ENCODE results near the gene RPS2.

RPS2 gene

GRCh38 chr16:1945559-1946391, 18.9 kb downstream of the RPS2 start:
- Histone ChIP-seq H3K79me2 (ENCODE audit: low read length) (peaks cover 19% of the 10 kb centered on the region), H4K20me1 (ENCODE audit: insufficient read depth, low read length) (peaks cover 9% of the 10 kb centered on the region), H3K27me3 (ENCODE audit: low read depth, low read length) (no peaks in the 10 kb centered on the region), H3K4me1 (ENCODE audit: low read length) (peaks cover 21% of the 10 kb centered on the region), H3K9me3 (ENCODE audit: insufficient read depth, low read length) (no peaks in the 10 kb centered on the region), H2AFZ (ENCODE audit: low read depth, low read length) (no peak overlapping the region), H3K9ac (ENCODE audit: low read length) (no peak overlapping the region), H3K27ac (ENCODE audit: low read length) (no peak overlapping the region), H3K4me3 (ENCODE audit: low read length) (no peak overlapping the region), H3K36me3 (replicated peaks; ENCODE audit: low read depth, low read length) (peaks cover 5% of the 10 kb centered on the region), H3K4me2 (ENCODE audit: low read length) (no peak overlapping the region)
- TF ChIP-seq CTCF (IDR thresholded peaks at IDR 0.05; ENCODE audit: low read depth, low read length): no peak
- TF ChIP-seq EZH2phosphoT487 (IDR thresholded peaks at IDR 0.05; ENCODE audit: low read depth): no peak

- H4K20me1 ChIP-seq (ENCODE audit: insufficient read depth, low read length): peaks cover 15% of the 10 kb centered on the region
- H3K9ac ChIP-seq (ENCODE audit: low read length): no peak overlapping the region
- no peaks in the 10 kb centered on the region for H3K9me3 ChIP-seq (ENCODE audit: insufficient read depth, low read length)
- H3K27me3 ChIP-seq (ENCODE audit: low read depth, low read length): no peaks in the 10 kb centered on the region
- H3K79me2 ChIP-seq (ENCODE audit: low read length): peaks cover 19% of the 10 kb centered on the region
- peaks cover 27% of the 10 kb centered on the region for H3K4me1 ChIP-seq (ENCODE audit: low read length)
- H3K4me2 ChIP-seq (ENCODE audit: low read length): no peak overlapping the region
- H2AFZ ChIP-seq (ENCODE audit: low read depth, low read length): no peak overlapping the region
- H3K36me3 ChIP-seq (replicated peaks; ENCODE audit: low read depth, low read length): peaks cover 10% of the 10 kb centered on the region
- no peak for TF ChIP-seq CTCF (IDR thresholded peaks at IDR 0.05; ENCODE audit: low read depth, low read length)
- no peak for TF ChIP-seq EZH2phosphoT487 (IDR thresholded peaks at IDR 0.05; ENCODE audit: low read depth)
- H3K27ac ChIP-seq (ENCODE audit: low read length): no peak overlapping the region
- H3K4me3 ChIP-seq (ENCODE audit: low read length): no peak overlapping the region
Observed at GRCh38 chr16:1944612-1945199, 19.9 kb downstream of the RPS2 start.

- TF ChIP-seq CTCF (IDR thresholded peaks at IDR 0.05; ENCODE audit: low read depth, low read length) (no peak), EZH2phosphoT487 (IDR thresholded peaks at IDR 0.05; ENCODE audit: low read depth) (no peak)
- Histone ChIP-seq H4K20me1 (ENCODE audit: insufficient read depth, low read length) (peaks cover 15% of the 10 kb centered on the region), H2AFZ (ENCODE audit: low read depth, low read length) (peak within 1 kb of the TSS; percentile 55; the same call in 1 of the 2 replicates), H3K36me3 (replicated peaks; ENCODE audit: low read depth, low read length) (peaks cover 22% of the 10 kb centered on the region), H3K27ac (ENCODE audit: low read length) (peak within 1 kb of the TSS; percentile 77), H3K79me2 (ENCODE audit: low read length) (peaks cover 19% of the 10 kb centered on the region), H3K4me3 (ENCODE audit: low read length) (peak within 1 kb of the TSS; percentile 88), H3K9me3 (ENCODE audit: insufficient read depth, low read length) (no peaks in the 10 kb centered on the region), H3K4me1 (ENCODE audit: low read length) (peaks cover 27% of the 10 kb centered on the region), H3K27me3 (ENCODE audit: low read depth, low read length) (no peaks in the 10 kb centered on the region), H3K9ac (ENCODE audit: low read length) (peak within 1 kb of the TSS; percentile 86), H3K4me2 (ENCODE audit: low read length) (peak within 1 kb of the TSS; percentile 90)
Observed at GRCh38 chr16:1942810-1943726, 21.6 kb downstream of the RPS2 start, which contains the start of gene MSRB1. Gene MSRB1 (minus strand): TSS chr16:1943199. CDS start chr16:1943156, 43 bp downstream.
